Endothelial cell of umbilical vein (primary cell): ENCODE results near the gene RTKN2. TPM values are rescaled to one million over a fixed set of nuclear protein-coding genes. Genes with fewer than 3 reads are reported as not detected.

ENCODE experiments used
- BruUV-seq: library from RNA; stranded (reverse); fragments of 400-500 nt; replicated peaks from 2 replicates; lab custom pipeline; 2021; lab: Mats Ljungman, UMichigan
- CTCF ChIA-PET: fragments of 300-600, 350-600 bp; sonication (Branson Sonifier 250); formaldehyde crosslinking; loops from one replicate; lab custom pipeline; 2021; ENCODE audit warnings: antibody characterized with exemption, inconsistent platforms; lab: Charles Lee
- POLR2A ChIA-PET: fragments of 300-600, 350-600 bp; sonication (Branson Sonifier 250); formaldehyde crosslinking; loops from one replicate; lab custom pipeline; 2021; ENCODE audit warnings: antibody characterized with exemption, inconsistent platforms; lab: Charles Lee
- DNase-seq: peaks from one replicate; pipeline ENCODE4 v3.0.0-alpha.2; 2011; ENCODE audit warnings: low read depth, low spot score
- FAIRE-seq: peaks from 2 replicates; lab custom pipeline; 2011; peaks lifted over from hg19 to GRCh38; lab: Jason Lieb, UNC
- H2AFZ ChIP-seq: 2 replicates; pipeline ENCODE4 v1.6.0; 2012; ENCODE audit warnings: low read depth, low read length, control low read depth, inconsistent platforms
- H3K27ac ChIP-seq: 2 replicates; pipeline ENCODE4 v1.5.1; 2011; ENCODE audit warnings: low read depth, mild to moderate bottlenecking, control low read depth, low read length, moderate library complexity; ENCODE audit not compliant: insufficient read depth
- H3K27me3 ChIP-seq, 2 experiments: 2 replicates each; pipeline versions ENCODE4 v1.6.0 to v1.6.1; 2011; ENCODE audit warnings: low read length in 2 of 2, mixed read lengths in 1 of 2; ENCODE audit not compliant: control insufficient read depth in 2 of 2, insufficient read depth in 2 of 2
- H3K36me3 ChIP-seq, 2 experiments: 2 replicates in 1 of 2; 3 replicates in 1 of 2; pipeline ENCODE4 v1.5.1; 2011; ENCODE audit warnings: low read length in 2 of 2, mild to moderate bottlenecking in 1 of 2, moderate library complexity in 1 of 2; ENCODE audit not compliant: control insufficient read depth in 2 of 2, insufficient read depth in 2 of 2; ENCODE audit errors: extremely low read depth in 1 of 2
- H3K4me1 ChIP-seq: 3 replicates; pipeline ENCODE4 v1.5.1; 2011; ENCODE audit warnings: mild to moderate bottlenecking, low read length; ENCODE audit not compliant: control insufficient read depth, insufficient read depth; ENCODE audit errors: extremely low read depth
- H3K4me2 ChIP-seq: 2 replicates; pipeline ENCODE4 v1.6.1; 2011; ENCODE audit warnings: low read length, control low read depth, mixed read lengths; ENCODE audit not compliant: insufficient read depth
- H3K4me3 ChIP-seq, 3 experiments: fragments of 200-600 bp in 1 of 3; sonication (generic), shearing (Covaris generic) in 1 of 3; replicated peaks in 1 of 3; 2 replicates each; pipeline ENCODE4 v1.5.1; 2011 to 2016; ENCODE audit warnings: control low read depth in 3 of 3, low read length in 3 of 3, mild to moderate bottlenecking in 2 of 3, inconsistent platforms in 1 of 3, low read depth in 1 of 3, moderate library complexity in 1 of 3; ENCODE audit not compliant: insufficient read depth in 1 of 3
- H3K79me2 ChIP-seq: 2 replicates; pipeline ENCODE4 v1.6.0; 2012; ENCODE audit warnings: low read length, inconsistent platforms; ENCODE audit not compliant: control insufficient read depth, insufficient read depth
- H3K9ac ChIP-seq: replicated peaks from 2 replicates; pipeline ENCODE3; 2011; ENCODE audit warnings: low read length, control low read depth; ENCODE audit not compliant: insufficient read depth; ENCODE audit errors: extremely low read depth
- H3K9me1 ChIP-seq: replicated peaks from 3 replicates; pipeline ENCODE4 v1.6.0; 2011; ENCODE audit warnings: mild to moderate bottlenecking, low read length; ENCODE audit not compliant: control insufficient read depth, insufficient read depth; ENCODE audit errors: extremely low read depth
- H3K9me3 ChIP-seq: replicated peaks from 2 replicates; pipeline ENCODE4 v1.5.1; 2012; ENCODE audit warnings: low read length, inconsistent platforms; ENCODE audit not compliant: control insufficient read depth, insufficient read depth
- H4K20me1 ChIP-seq: replicated peaks from 2 replicates; pipeline ENCODE3; 2011; ENCODE audit warnings: mild to moderate bottlenecking, low read length; ENCODE audit not compliant: control insufficient read depth, insufficient read depth; ENCODE audit errors: extremely low read depth
- EZH2 ChIP-seq: IDR thresholded peaks from 2 replicates; pipeline ENCODE4 v1.6.1; 2012; ENCODE audit warnings: borderline replicate concordance, low read depth, mild to moderate bottlenecking, moderate library complexity, low read length, inconsistent platforms; ENCODE audit not compliant: severe bottlenecking
- FOS ChIP-seq: IDR thresholded peaks from 2 replicates; pipeline ENCODE4 v1.6.1; 2011; ENCODE audit warnings: mild to moderate bottlenecking, low read length, moderate library complexity, borderline replicate concordance; ENCODE audit not compliant: insufficient read depth
- GATA2 ChIP-seq: IDR thresholded peaks from 2 replicates; pipeline ENCODE4 v1.7.0; 2011; ENCODE audit warnings: low read depth, mild to moderate bottlenecking, moderate library complexity, mixed read lengths, low read length; ENCODE audit not compliant: insufficient read length, insufficient read depth
- JUN ChIP-seq: IDR thresholded peaks from 2 replicates; pipeline ENCODE4 v1.6.1; 2011; ENCODE audit warnings: borderline replicate concordance, low read depth; ENCODE audit not compliant: insufficient read length, insufficient read depth
- MYC ChIP-seq: IDR thresholded peaks from one replicate; pipeline ENCODE4 v1.6.1; 2011; ENCODE audit warnings: mild to moderate bottlenecking, low read depth, low read length
- POLR2A ChIP-seq: IDR thresholded peaks from 2 replicates; pipeline ENCODE4 v1.6.1; 2012; ENCODE audit warnings: low read depth, mild to moderate bottlenecking, control low read depth, low read length
- POLR2AphosphoS5 ChIP-seq: IDR thresholded peaks from 2 replicates; pipeline ENCODE4 v1.6.1; 2012; ENCODE audit warnings: low read depth, mild to moderate bottlenecking, control low read depth, low read length, moderate library complexity; ENCODE audit not compliant: insufficient read depth
- dilution Hi-C: fragments of 300-500 bp; cut with MboI; formaldehyde crosslinking; loops from one replicate; pipeline ENCODE4 v1.15.0; 2019; ENCODE audit warnings: low sequenced_read_pairs; ENCODE audit not compliant: extremely low pct_ligation_motif_present
- intact Hi-C: fragments of 100-400 bp; cut with micrococcal nuclease; formaldehyde crosslinking; loops from one replicate; pipeline ENCODE4 v1.10.0; 2022
- polyA plus RNA-seq, 4 experiments: library from polyadenylated mRNA; depleted of rRNA in 3 of 4; stranded (reverse) in 3 of 4; unstranded in 1 of 4; fragments of >200 nt; gene quantifications; 2 replicates each; pipeline versions ENCODE4 v1.2.1 to v1.2.3, GENCODE V29; 2011 to 2012; ENCODE audit warnings: missing spikeins in 1 of 4
- total RNA-seq: library from RNA; stranded (reverse); gene quantifications from 2 replicates; pipeline ENCODE4 v1.2.3, GENCODE V29; 2021
- TF ChIP-seq, protein P1 (sequence below), 2 donors: IDR thresholded peaks; 1 replicate in 1 of 2; 2 replicates in 1 of 2; pipeline ENCODE4 v1.5.1; 2011; ENCODE audit warnings: low read length in 2 of 2, mild to moderate bottlenecking in 2 of 2, moderate library complexity in 2 of 2, control low read depth in 1 of 2, inconsistent platforms in 1 of 2, low read depth in 1 of 2; ENCODE audit not compliant: insufficient read depth in 1 of 2; ENCODE audit errors: extremely low read depth in 1 of 2
- TF ChIP-seq, protein P2 (sequence below): IDR thresholded peaks from 2 replicates; pipeline ENCODE4 v1.6.1; 2011; ENCODE audit not compliant: insufficient read depth, insufficient read length

RTKN2 gene
- total and polyA plus RNA-seq, 2 donors (not counting 3 experiments of a cell fraction or from before 2014, with no cell fraction given) = 0.65 to 4.8 TPM

DNA sequence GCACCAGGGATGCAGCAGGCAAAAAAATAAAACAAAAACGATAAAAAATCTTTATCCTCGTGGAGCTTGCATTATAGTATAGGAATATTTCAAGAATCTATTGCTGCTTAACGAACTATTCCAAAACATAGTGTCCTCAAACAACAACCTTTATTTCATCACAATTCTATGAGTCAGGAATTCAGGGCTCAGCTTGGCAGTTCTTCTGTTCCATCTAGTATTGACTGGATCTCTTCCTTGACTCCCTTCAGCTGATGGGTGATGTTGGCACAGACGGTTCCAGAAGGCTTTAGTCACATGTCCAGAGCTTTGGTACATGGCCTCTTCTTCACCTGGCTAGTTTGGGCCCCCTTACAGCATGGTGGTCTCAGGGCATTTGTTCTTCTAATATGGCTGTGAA, 88.0 kb downstream of the RTKN2 start:
- FAIRE-seq (no peak), DNase-seq (no peak)
- Histone ChIP-seq H4K20me1 (no peaks in the 10 kb centered on the region), H3K79me2 (no peaks in the 10 kb centered on the region), H3K27ac (no peak overlapping the region), H3K9me1 (no peaks in the 10 kb centered on the region), H3K36me3 (no peaks in the 10 kb centered on the region), H3K4me3 (no peak overlapping the region), H3K9ac (no peak overlapping the region), H3K9me3 (no peaks in the 10 kb centered on the region), H3K4me1 (no peaks in the 10 kb centered on the region), H3K4me2 (no peak overlapping the region), H3K27me3 (no peaks in the 10 kb centered on the region), H2AFZ (no peak overlapping the region)
- POLR2A ChIA-PET = no interaction called here
- intact Hi-C loops (no loop called here), dilution Hi-C loops (no loop called here)
- CTCF ChIA-PET = no interaction called here
- no peak for TF ChIP-seq JUN
- TF ChIP-seq, protein P1, sequence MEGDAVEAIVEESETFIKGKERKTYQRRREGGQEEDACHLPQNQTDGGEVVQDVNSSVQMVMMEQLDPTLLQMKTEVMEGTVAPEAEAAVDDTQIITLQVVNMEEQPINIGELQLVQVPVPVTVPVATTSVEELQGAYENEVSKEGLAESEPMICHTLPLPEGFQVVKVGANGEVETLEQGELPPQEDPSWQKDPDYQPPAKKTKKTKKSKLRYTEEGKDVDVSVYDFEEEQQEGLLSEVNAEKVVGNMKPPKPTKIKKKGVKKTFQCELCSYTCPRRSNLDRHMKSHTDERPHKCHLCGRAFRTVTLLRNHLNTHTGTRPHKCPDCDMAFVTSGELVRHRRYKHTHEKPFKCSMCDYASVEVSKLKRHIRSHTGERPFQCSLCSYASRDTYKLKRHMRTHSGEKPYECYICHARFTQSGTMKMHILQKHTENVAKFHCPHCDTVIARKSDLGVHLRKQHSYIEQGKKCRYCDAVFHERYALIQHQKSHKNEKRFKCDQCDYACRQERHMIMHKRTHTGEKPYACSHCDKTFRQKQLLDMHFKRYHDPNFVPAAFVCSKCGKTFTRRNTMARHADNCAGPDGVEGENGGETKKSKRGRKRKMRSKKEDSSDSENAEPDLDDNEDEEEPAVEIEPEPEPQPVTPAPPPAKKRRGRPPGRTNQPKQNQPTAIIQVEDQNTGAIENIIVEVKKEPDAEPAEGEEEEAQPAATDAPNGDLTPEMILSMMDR (IDR thresholded peaks at IDR 0.05; ENCODE audit: extremely low read depth in 1 of 2, insufficient read depth in 1 of 2, low read depth in 1 of 2, low read length in 2 of 2) = no peak
- TF ChIP-seq, protein P2, sequence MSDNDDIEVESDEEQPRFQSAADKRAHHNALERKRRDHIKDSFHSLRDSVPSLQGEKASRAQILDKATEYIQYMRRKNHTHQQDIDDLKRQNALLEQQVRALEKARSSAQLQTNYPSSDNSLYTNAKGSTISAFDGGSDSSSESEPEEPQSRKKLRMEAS = no peak
- TF ChIP-seq FOS = no peak
- TF ChIP-seq EZH2 = no peak
- no peak for TF ChIP-seq POLR2A
- TF ChIP-seq GATA2 = no peak
- TF ChIP-seq MYC = no peak
- TF ChIP-seq POLR2AphosphoS5 = no peak
- no TSS peak for BruUV-seq
